ENCODE data around the gene GLT1D1.

- no peak for TF ChIP-seq CTCF (IDR thresholded peaks at IDR 0.05; ENCODE audit: insufficient read depth, low read length, poor library complexity, severe bottlenecking)
- TF ChIP-seq EZH2phosphoT487 (conservative IDR thresholded peaks at IDR 0.05; ENCODE audit: low read length) = no peak
Observed at GRCh38 chr12:128938886-128939285, 85.6 kb downstream of the GLT1D1 start.
